LNCAP (cell line): ENCODE results near the gene FSHR.

Experiments
- CTCF ChIP-seq: fragments of 450-650 bp; IDR thresholded peaks from 2 replicates; pipeline ENCODE4 v1.5.1; 2017; ENCODE audit warnings: mild to moderate bottlenecking

Gene FSHR

GRCh38 chr2:48954935-48955334 is 199.4 kb downstream of the FSHR start:
- TF ChIP-seq CTCF, result no peak

GRCh38 chr2:48954311-48954710 is 200.0 kb downstream of the FSHR start:
- no peak for TF ChIP-seq CTCF

GRCh38 chr2:48952614-48953013 is 201.7 kb downstream of the FSHR start:
- no peak for TF ChIP-seq CTCF

- TF ChIP-seq CTCF, result no peak
These were observed 202.2 kb downstream of the FSHR start for GRCh38 chr2:48952143-48952542.

- no peak for TF ChIP-seq CTCF
These were observed 205.8 kb downstream of the FSHR start for GRCh38 chr2:48948400-48949125.

GRCh38 chr2:48946449-48947048 is 207.8 kb downstream of the FSHR start:
- peak; percentile 59 for TF ChIP-seq CTCF

GRCh38 chr2:48944956-48945355 is 209.4 kb downstream of the FSHR start:
- no peak for TF ChIP-seq CTCF
